NK-92 (cell line): ENCODE data around the gene WDR93.
"Not testable (repeated sequence)": the region's sequence is repeated elsewhere in the genome, so short reads cannot be mapped to it uniquely, and the experiment has no call there.

ENCODE experiments used
- DNase-seq: peaks from one replicate; lab custom pipeline; 2025; ENCODE audit not compliant: unreplicated experiment; lab: John Stamatoyannopoulos, UW

The WDR93 gene

GRCh38 chr15:89681146-89681545, 9.5 kb upstream of the WDR93 start:
- no peak for DNase-seq

DNA sequence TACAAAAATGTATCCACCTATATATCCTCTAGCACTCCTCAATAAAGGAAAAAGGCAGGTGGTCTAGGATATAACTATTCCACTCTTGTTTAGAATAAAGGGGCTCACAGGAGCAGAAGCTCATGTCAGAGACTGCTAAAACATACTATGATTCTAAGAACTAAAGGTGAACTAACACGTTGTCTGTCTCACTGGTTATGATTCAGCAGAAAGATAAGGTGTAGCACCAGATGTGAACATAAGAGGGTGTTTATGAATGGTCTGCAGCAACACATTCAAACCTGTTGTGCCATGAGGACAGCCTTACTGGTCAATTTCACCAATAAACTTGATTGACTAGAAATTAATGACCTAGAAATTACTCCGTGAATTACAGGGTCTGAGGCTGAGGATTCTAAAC, 4.6 kb upstream of the WDR93 start:
- DNase-seq: no peak

DNA sequence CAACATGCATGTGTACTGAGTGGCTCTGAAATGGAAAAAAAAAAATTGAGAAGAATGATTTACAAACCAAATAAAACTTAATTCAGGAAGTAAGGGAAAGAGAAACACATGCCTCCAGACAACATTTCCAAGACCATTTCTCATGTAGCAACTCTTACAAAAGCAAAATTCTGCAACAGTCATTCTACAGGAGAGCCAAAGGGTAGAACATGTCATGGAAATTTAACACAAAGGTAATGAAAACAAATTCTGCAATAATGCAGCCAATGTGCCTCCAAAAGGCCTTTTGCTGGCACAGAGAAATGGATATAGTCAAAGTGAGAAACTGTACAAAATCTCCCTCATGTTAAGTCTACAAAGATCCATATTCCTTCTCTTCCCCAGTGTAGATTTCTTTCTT, 4.1 kb upstream of the WDR93 start:
- DNase-seq: no peak

- DNase-seq: not testable (repeated sequence)
These were observed 708 bp upstream of the WDR93 start for GRCh38 chr15:89689930-89690275.

DNA sequence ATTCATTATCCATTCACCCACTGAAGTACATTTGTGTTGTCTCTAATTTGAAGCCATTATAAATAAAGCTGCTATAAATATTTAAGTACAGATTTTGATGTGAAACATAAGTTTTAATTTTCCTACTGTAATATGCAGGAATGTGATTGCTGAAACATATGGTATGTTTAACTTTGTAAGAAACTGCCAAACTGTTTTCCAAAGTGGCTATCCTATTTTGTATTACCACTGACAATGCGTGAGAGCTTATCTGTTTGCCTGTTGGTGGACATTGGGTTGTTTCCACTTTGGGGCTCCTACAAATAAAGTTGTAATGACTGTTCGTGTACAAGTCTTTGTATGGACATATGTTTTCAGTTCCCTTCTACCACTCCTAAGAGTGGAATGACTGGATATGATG, 2.5 kb downstream of the WDR93 start:
- no peak for DNase-seq

- DNase-seq: no peak
These were observed 3.1 kb downstream of the WDR93 start for GRCh38 chr15:89693696-89694095.

GRCh38 chr15:89695198-89695597, 4.6 kb downstream of the WDR93 start:
- no peak for DNase-seq

- DNase-seq: no peak
These were observed 13.8 kb downstream of the WDR93 start for GRCh38 chr15:89704411-89704810.

DNA sequence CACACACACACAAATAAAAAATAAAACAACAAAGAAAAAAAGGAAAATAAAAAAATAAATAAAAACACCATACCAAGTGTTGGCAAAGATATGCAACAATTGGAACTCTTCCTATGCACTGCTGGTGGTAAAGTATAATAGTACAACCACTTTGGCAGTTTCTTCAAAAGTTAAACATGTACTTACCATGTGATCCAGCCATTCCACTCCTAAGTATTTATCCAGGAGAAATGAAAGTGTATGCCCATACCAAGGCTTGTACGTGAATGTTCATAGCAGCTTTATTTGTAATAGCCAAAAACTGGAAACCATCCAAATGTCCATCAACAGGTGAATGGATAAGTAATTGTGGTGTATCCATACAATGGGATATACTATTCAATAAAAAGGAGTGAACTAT, 17.0 kb downstream of the WDR93 start:
- DNase-seq: no peak

DNA sequence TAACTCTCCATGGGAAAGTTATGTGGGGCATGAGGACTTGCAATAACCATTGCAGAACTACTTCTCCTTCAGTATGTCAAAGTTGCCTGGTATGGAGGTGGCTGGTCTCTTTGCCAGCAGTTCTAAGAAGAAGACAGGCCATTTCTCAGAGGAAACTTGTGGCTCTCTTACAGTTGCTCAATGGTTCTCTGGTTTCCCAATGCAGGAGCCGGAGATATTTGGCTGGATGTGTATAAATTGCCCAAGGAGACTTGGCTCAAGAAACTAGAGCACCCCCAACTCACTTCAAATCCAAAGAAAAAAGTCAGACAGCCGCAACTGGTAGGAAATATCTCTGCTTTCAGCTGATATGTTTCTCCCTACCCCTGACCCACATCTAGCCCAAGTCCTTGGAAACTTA, 24.2 kb downstream of the WDR93 start:
- no peak for DNase-seq

DNA sequence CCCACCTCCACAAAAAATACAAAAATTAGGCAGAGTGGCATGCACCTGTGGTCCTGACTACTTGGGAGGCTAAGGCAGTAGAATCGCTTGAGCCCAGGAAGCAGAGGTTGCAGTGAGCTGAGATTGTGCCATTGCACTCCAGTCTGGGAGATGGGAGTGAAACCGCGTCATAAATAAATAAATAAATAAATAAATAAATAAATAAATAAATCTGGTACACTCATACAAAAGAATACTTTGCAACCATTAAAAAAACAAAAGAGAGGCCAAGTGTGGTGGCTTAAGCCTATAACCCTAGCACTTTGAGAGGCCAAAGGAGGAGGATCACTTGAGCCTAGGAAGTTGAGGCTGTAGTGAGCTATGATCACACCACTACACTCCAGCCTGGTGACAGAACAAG, 32.4 kb downstream of the WDR93 start:
- no peak for DNase-seq

DNA sequence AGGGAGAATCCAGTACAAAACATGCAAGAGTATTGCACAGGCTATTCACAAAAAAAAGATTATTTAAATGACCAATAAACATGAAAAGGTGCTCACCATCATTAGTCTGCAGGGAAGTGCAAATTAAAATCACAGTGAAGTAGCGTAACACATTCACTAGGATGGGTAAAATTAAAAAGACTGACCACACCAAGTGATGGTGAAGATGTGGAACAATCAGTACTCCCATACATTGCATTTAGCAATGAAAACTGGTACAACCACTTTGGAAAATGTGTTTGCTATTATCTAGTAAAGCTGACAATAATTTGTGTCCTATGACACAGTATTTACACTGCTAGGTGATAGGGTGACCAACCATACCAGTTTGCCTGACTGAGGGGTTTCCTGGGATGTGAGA, 34.0 kb downstream of the WDR93 start:
- no peak for DNase-seq

DNA sequence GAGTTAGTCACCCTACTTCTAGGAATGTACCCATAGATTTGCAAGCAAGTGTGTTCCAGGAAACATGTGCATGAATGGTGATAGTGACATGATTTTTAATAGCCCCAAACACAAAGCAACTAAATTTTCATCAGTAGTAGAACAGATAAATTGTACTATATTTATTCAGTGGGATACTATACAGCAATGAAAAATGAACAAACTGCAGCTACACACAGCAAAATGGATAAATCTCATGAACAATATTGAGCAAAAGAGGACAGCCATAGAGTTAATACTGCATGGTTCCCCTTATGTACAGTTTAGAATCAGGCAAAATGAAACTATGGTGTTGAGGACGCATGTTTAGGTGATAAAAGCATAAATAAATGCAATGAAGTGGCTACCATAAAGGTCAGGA, 34.5 kb downstream of the WDR93 start:
- DNase-seq: no peak

GRCh38 chr15:89728254-89728653, 37.6 kb downstream of the WDR93 start:
- DNase-seq: no peak

- DNase-seq: no peak
These were observed 40.7 kb downstream of the WDR93 start for GRCh38 chr15:89731275-89731674.

GRCh38 chr15:89732451-89733172, 42.0 kb downstream of the WDR93 start:
- DNase-seq: no peak

GRCh38 chr15:89735773-89736172, 45.2 kb downstream of the WDR93 start:
- DNase-seq: no peak

GRCh38 chr15:89740137-89740536, 49.5 kb downstream of the WDR93 start:
- DNase-seq: no peak

DNA sequence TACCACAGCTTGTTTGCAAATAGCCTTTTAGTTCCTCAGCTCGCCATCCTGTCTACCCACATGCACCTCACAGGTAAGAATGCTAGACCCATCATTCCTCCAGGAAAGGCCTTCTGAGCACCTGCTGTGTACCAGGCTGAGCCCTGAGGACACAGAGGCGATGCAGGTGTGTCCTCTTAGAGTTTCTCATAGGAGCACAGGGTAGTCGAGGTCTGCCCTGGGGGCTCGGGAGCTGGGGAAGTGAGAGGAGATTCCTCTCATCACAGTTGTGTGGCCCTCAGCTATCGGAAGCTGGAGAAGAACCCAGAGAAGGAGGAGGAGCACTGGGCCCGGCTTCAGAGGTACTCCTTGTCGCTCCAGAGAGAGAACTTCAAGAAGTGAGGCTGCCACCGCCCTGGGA, 52.4 kb downstream of the WDR93 start:
- DNase-seq: no peak

DNA sequence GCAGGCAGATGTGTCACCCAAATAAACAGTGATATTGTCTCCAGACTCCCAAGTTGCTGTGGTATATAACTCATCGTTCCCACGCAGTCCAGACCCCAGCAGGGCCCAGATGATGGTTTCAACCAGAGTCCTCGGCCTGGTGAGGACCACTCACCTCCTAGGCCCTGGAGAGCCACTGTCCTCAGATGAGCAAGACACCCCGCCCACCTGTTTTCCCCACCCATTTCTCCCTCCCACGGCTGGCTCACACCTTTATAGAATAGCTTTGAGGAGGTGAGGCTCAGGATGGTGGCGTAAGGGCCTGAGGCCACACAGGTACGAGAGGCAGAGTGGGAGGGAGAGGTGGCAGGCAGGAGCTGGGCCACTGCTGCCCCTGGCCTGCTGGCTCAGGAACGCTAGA, 53.0 kb downstream of the WDR93 start:
- DNase-seq: no peak

DNA sequence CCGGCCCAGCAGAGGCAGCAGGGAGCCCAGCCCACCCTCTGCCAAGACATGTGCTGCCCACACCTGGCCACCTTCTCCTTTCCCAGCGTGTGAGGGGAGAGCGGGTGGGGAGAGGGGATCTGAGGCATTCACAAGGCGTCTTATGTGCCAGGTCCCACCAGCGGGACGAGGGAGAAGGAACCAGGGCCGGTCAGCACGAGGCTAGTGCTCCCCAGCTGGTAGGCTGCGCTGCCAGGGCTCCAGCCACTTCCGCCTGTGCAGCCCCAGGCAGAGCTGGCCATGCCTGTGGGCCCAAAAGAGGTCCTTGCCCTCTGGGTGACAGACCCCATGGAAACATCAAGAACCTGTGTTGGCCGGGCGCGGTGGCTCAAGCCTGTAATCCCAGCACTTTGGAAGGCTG, 54.5 kb downstream of the WDR93 start:
- no peak for DNase-seq

GRCh38 chr15:89745768-89746167, 55.2 kb downstream of the WDR93 start:
- no peak for DNase-seq

- DNase-seq: no peak
These were observed 55.8 kb downstream of the WDR93 start for GRCh38 chr15:89746386-89746780.
